SU-DHL-6 (cell line): ENCODE data around the gene SPDYE1.
"Not testable (repeated sequence)": the region's sequence is repeated elsewhere in the genome, so short reads cannot be mapped to it uniquely, and the experiment has no call there.

Experiments
- EZH2phosphoT487 ChIP-seq: fragments of 200-600 bp; sonication (generic), shearing (Covaris generic); conservative IDR thresholded peaks from 2 replicates; pipeline ENCODE4 v1.6.1; 2018; ENCODE audit warnings: mild to moderate bottlenecking, antibody characterized with exemption, low read length, moderate library complexity, mixed read lengths
- TF ChIP-seq, protein P1 (sequence below): fragments of 200-600 bp; sonication (generic); IDR thresholded peaks from one replicate; pipeline ENCODE4 v1.5.1; 2017; ENCODE audit warnings: antibody characterized with exemption, mild to moderate bottlenecking, low read length, moderate library complexity; ENCODE audit not compliant: insufficient read depth, poor library complexity, severe bottlenecking

GRCh38 chr7:43982848-43983247 is 14.8 kb upstream of the SPDYE1 start:
- not testable (repeated sequence) for TF ChIP-seq EZH2phosphoT487
- TF ChIP-seq, protein P1, sequence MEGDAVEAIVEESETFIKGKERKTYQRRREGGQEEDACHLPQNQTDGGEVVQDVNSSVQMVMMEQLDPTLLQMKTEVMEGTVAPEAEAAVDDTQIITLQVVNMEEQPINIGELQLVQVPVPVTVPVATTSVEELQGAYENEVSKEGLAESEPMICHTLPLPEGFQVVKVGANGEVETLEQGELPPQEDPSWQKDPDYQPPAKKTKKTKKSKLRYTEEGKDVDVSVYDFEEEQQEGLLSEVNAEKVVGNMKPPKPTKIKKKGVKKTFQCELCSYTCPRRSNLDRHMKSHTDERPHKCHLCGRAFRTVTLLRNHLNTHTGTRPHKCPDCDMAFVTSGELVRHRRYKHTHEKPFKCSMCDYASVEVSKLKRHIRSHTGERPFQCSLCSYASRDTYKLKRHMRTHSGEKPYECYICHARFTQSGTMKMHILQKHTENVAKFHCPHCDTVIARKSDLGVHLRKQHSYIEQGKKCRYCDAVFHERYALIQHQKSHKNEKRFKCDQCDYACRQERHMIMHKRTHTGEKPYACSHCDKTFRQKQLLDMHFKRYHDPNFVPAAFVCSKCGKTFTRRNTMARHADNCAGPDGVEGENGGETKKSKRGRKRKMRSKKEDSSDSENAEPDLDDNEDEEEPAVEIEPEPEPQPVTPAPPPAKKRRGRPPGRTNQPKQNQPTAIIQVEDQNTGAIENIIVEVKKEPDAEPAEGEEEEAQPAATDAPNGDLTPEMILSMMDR, result not testable (repeated sequence)
